ENCODE data around the gene VASH1.
A peak's percentile ranks its signal among the peaks of the same experiment; 100 is the strongest.
"Not testable (repeated sequence)": the region's sequence is repeated elsewhere in the genome, so short reads cannot be mapped to it uniquely, and the experiment has no call there.

VASH1 gene

DNA sequence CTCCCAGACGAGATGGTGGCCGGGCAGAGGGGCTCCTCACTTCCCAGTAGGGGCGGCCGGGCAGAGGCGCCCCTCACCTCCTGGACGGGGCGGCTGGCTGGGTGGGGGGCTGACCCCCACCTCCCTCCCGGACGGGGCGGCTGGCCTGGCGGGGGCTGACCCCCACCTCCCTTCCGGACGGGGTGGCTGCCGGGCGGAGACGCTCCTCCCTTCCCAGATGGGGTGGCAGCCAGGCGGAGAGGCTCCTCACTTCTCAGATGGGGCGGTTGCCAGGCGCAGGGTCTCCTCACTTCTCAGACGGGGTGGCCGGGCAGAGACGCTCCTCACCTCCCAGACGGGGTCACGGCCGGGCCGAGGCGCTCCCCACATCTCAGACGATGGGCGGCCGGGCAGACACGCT is 26.8 kb upstream of the VASH1 start:
- in situ Hi-C loops (cut with HindIII; ENCODE audit: low pct_ligation_motif_present, low pct_unique_long_range_greater_than_20kb, low sequenced_read_pairs); DNase-seq: not testable (repeated sequence)

- in situ Hi-C loops (cut with HindIII; ENCODE audit: low pct_ligation_motif_present, low pct_unique_long_range_greater_than_20kb, low sequenced_read_pairs) = no loop called here
- no peak for DNase-seq
Measured at GRCh38 chr14:76736514-76736913, 24.8 kb upstream of the VASH1 start.

GRCh38 chr14:76741074-76741473 is 20.2 kb upstream of the VASH1 start:
- no peak for DNase-seq
- in situ Hi-C loops (cut with HindIII; ENCODE audit: low pct_ligation_motif_present, low pct_unique_long_range_greater_than_20kb, low sequenced_read_pairs) = no loop called here

- DNase-seq = no peak
- in situ Hi-C loops (cut with HindIII; ENCODE audit: low pct_ligation_motif_present, low pct_unique_long_range_greater_than_20kb, low sequenced_read_pairs) = no loop called here
Measured at GRCh38 chr14:76742185-76742584, 19.1 kb upstream of the VASH1 start.

DNA sequence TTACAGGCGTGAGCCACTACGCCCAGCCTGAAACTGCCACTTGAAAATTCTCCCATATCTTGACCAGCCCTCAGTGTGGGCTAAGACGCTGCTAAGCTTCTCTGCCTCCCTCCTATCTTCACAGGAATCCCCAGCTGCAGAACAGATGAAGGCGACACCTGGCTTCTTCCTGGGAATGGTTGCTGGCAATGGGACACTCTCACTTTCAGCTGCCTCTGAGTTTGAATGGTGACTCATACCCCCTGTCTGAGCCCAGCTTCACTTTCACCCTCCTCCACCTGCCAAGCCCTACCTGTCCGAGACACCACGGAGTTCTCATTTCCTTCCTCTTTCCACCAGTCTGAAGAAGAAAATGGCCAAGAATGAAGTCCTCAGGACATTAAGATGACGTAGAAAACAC is 18.3 kb upstream of the VASH1 start:
- in situ Hi-C loops (cut with HindIII; ENCODE audit: low pct_ligation_motif_present, low pct_unique_long_range_greater_than_20kb, low sequenced_read_pairs) = no loop called here
- DNase-seq = peak; percentile 8

DNA sequence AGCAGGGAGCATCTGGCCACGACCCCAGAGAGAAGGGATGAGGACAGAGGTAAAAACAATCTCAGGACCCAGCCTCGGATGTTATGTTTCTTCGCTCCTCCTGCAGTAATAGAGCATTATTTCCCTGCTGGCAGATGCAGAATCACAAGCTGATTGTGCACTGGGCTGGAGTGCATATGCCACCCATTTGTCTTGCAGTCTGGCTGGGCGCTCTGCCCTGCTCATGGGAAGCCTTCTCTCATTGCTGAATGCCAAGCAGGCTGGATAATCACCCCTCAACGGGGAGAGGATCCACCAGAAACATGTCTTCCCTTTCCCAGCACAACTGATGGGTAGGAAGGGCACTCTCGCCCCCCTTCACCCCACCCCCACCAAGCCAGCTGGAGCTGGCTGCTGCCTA is 8.5 kb upstream of the VASH1 start:
- in situ Hi-C loops (cut with HindIII; ENCODE audit: low pct_ligation_motif_present, low pct_unique_long_range_greater_than_20kb, low sequenced_read_pairs) = no loop called here
- DNase-seq = no peak

DNA sequence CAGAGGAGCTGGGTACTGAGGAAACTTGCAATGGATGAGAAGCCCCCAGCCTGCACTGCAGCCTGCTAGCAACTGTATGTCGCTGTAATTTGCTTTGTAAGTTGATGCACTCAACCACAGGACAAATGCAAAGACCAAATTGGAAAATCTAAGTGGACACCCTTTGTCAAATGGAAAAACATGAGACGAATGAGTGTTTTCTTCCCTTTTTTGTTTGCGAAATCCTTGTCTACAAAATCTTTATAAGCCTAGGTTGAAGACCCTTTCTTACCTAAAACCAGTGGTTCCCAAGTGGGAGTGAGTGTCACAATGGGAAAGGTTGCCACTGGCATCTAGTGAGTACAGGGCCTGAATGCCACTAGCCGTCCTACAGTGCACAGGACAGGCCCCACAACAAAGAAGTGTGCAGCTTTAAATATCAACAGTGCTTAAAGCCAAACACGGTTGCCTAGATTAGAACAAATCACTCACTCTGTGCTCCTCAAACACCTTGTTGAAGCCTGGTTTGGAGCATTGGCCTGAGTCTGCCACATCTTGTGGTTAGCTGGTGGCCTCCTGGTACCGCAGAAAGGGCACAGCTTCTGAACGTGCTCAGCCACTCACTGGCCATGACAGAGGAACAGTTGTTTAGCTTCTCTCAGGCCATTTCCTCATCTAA is 7.6 kb upstream of the VASH1 start:
- in situ Hi-C loops (cut with HindIII; ENCODE audit: low pct_ligation_motif_present, low pct_unique_long_range_greater_than_20kb, low sequenced_read_pairs) = no loop called here
- DNase-seq = no peak

GRCh38 chr14:76754586-76754985 is 6.7 kb upstream of the VASH1 start:
- no peak for DNase-seq
- in situ Hi-C loops (cut with HindIII; ENCODE audit: low pct_ligation_motif_present, low pct_unique_long_range_greater_than_20kb, low sequenced_read_pairs) = no loop called here

- no peak for DNase-seq
- in situ Hi-C loops (cut with HindIII; ENCODE audit: low pct_ligation_motif_present, low pct_unique_long_range_greater_than_20kb, low sequenced_read_pairs) = no loop called here
Measured at GRCh38 chr14:76755610-76756370, 5.5 kb upstream of the VASH1 start.

DNA sequence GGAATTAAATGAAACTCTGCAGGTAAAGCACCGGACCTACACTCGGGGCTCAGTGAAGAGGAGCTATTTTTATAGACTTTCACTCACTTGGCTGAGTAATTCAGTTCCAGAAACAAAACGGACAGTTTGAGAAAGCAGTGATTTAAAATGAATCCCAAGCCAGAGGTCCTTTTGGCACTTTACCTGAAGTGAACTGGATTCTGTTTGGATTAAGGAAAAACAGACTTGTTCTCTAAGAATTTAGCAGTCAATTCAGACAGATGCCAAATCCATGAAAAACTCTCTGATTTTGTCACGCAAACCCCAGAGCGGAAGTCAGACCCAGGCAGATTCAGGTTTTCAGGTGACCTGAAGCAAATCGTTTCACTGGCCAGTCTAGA is 4.9 kb upstream of the VASH1 start:
- in situ Hi-C loops (cut with HindIII; ENCODE audit: low pct_ligation_motif_present, low pct_unique_long_range_greater_than_20kb, low sequenced_read_pairs) = no loop called here
- no peak for DNase-seq

DNA sequence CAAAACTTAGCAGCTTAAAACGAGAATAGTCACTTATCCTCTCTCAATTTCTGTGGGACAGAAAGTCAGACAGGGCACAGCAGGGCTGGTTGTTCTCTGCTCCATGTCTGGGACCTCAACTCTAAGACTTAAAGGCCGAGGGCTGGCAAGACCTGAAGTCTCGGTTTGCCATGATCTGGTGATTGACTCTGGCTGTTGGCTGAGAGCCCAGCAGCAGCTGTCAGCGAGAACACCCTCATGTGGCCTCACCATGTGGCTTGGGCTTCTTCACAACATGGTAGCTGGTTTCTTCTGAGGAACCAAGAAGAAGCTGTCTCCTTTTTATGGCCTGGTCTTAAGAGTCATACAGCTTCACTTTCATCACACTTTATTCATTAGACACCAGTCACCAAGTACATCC is 1.7 kb upstream of the VASH1 start:
- no peak for DNase-seq
- in situ Hi-C loops (cut with HindIII; ENCODE audit: low pct_ligation_motif_present, low pct_unique_long_range_greater_than_20kb, low sequenced_read_pairs) = no loop called here

- in situ Hi-C loops (cut with HindIII; ENCODE audit: low pct_ligation_motif_present, low pct_unique_long_range_greater_than_20kb, low sequenced_read_pairs) = no loop called here
- DNase-seq = no peak
Measured at GRCh38 chr14:76760331-76761135, 735 bp upstream of the VASH1 start.

GRCh38 chr14:76761960-76762410 is 717 bp downstream of the VASH1 start:
- no peak for DNase-seq
- in situ Hi-C loops (cut with HindIII; ENCODE audit: low pct_ligation_motif_present, low pct_unique_long_range_greater_than_20kb, low sequenced_read_pairs) = no loop called here

GRCh38 chr14:76762411-76763095 is 1.3 kb downstream of the VASH1 start:
- no peak for DNase-seq
- in situ Hi-C loops (cut with HindIII; ENCODE audit: low pct_ligation_motif_present, low pct_unique_long_range_greater_than_20kb, low sequenced_read_pairs) = no loop called here

DNA sequence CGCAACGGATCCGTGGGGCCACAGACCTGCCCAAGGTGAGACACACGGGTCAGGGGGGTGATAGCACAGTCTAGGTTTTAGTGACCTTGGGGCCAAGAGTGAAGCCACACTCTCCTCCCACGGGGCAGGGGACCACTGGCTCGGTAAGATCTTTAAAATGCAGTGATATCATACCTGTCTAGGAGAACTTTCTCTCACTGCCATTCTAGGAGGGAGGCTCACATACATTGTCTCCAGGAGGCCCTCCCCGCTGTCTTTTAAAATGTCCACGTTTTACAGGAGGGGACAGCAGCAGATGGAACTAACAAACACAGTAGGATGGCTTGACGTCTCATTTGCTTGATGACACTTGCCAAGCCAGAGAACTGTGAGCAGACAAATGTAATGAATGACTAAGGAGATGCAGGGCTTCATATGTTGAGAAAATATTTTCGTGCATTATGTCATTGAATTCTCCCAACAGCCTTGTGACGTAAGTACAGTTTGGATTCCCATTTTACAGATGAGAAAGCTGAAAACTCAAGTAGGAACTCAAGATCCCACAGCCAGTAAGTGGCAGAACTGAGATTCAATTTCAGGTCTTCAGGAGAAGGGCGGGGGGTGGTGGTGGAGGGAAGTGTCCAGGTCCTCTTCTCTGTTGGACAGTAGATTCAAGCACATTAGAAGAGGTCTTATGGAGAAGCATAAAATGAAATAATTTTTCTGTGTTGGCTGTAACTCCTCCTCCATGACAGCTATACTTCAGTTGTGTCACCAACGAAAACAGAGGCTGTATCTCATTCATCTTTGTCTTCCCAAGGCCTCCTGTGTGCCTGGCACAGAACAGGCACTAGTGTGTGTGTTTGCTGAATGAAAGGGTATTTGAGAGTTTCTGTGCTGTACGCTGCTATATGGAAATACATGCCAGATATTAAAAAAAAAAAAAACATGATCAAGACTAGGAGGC is 2.1 kb downstream of the VASH1 start:
- in situ Hi-C loops (cut with HindIII; ENCODE audit: low pct_ligation_motif_present, low pct_unique_long_range_greater_than_20kb, low sequenced_read_pairs) = no loop called here
- no peak for DNase-seq

DNA sequence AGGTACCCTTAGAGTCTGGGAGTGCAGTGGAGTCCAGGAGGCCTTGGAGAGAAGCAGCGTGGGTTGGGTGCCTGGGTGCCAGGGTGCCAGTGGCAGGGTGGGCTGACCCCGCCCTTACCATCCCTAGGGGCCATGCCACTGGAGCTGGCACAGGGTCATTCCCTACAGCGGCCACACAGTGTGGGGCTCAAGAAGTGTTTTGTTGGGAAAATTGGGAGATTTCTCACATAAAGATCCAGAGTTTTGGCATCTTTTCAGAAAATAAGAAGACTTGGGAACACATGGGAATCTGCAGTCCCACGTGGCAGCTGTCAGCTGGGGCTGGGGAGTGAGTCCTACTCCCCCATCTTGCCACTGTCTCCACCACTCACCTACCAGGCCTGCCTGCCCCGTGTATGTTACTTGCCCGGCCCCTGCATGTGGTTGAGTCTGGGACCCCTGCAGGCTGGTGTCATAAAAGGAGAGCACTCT is 4.2 kb downstream of the VASH1 start:
- DNase-seq = no peak
- in situ Hi-C loops (cut with HindIII; ENCODE audit: low pct_ligation_motif_present, low pct_unique_long_range_greater_than_20kb, low sequenced_read_pairs) = no loop called here

DNA sequence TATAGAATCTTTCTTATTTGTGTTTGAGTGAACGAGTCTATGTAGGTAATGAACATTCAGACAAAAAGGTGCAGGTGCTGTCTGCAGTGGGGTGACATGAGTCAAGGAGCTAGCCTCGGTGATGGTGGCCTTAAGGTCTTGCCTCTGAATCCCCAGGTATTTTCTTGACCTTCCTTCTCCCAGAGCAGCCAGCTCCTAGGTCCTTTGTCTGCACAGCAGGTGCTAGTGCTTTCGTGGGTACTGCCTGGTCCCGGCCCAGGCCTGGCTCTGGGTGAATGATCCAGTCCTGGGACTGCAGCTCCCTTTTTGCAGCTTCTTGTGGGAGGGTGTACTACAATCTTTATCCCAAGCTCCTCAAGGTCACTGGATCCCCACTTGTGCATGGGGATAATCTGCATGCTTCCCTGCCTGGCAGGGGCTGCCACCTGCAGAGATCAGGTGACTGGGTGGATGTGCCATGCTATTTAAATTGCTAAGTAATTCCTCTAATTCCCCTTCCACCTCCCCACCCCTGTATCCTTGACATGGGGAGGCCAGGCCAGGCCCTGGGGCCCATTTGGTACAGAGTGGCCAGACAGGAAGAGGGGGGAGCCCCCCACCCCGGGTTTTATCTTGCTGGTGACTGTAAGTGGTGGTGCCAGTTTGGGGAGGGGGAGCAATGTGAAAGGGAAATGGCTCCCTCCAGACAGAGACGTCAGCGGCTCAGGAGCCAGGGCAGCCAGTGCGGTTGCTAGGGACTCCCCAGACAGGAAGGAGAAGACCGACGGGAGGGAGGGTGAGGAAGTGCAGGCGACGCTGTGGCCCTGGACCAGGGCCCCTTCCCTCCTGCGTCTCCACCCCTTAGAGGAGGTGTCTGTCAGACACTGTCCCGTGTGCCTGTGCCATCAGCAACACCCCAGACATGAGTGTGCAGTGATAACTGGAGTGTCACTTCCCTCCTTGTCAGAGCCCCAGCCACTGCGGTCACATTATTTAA is 6.7 kb downstream of the VASH1 start:
- no peak for DNase-seq
- in situ Hi-C loops (cut with HindIII; ENCODE audit: low pct_ligation_motif_present, low pct_unique_long_range_greater_than_20kb, low sequenced_read_pairs) = no loop called here
